Activated CD4-positive, alpha-beta T cell treated with anti-CD3 and anti-CD28 coated beads, Interleukin-10, Interleukin-2, amounts not matched to agents 100 ng/mL and 50 ng/mL, durations not matched to agents 16 hours and 8 hours (primary cell): ENCODE data around the gene GPR42.
"Not testable (repeated sequence)": the region's sequence is repeated elsewhere in the genome, so short reads cannot be mapped to it uniquely, and the experiment has no call there.

Source experiments
- DNase-seq: peaks from one replicate; pipeline ENCODE4 v3.0.0-alpha.2; 2020

The GPR42 gene

GRCh38 chr19:35347171-35347929 is 23.5 kb upstream of the GPR42 start, which contains the start of gene FFAR1:
Gene FFAR1, plus strand, starts transcription at chr19:35347902. Its CDS starts 3,650 bp downstream, at chr19:35351552.
- peak; percentile 75 for DNase-seq

- no peak for DNase-seq
Measured at GRCh38 chr19:35347930-35348298, 23.0 kb upstream of the GPR42 start.

- no peak for DNase-seq
Measured at GRCh38 chr19:35348911-35349611, 21.8 kb upstream of the GPR42 start.

GRCh38 chr19:35349614-35350521 is 21.0 kb upstream of the GPR42 start:
- no peak for DNase-seq

DNA sequence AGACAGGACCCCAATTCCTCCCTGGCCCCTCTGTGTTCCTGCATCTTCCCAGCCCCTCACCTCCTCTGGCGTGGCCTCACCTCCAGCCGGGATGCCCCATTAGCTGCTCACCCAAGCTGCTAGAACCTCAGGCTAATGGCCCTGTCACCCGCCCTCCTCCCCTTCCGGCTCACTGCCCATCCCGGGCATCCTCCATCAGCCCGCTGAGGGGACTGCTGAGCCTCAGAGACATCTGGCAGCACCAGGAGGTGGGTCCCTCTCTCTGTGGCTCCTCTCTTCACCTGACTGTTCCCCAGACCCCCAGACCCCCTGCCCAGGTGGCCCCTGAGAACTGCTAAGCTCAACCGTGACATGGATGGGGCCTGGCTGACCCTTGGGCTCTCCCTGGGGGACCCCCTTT is 20.3 kb upstream of the GPR42 start:
- no peak for DNase-seq

DNA sequence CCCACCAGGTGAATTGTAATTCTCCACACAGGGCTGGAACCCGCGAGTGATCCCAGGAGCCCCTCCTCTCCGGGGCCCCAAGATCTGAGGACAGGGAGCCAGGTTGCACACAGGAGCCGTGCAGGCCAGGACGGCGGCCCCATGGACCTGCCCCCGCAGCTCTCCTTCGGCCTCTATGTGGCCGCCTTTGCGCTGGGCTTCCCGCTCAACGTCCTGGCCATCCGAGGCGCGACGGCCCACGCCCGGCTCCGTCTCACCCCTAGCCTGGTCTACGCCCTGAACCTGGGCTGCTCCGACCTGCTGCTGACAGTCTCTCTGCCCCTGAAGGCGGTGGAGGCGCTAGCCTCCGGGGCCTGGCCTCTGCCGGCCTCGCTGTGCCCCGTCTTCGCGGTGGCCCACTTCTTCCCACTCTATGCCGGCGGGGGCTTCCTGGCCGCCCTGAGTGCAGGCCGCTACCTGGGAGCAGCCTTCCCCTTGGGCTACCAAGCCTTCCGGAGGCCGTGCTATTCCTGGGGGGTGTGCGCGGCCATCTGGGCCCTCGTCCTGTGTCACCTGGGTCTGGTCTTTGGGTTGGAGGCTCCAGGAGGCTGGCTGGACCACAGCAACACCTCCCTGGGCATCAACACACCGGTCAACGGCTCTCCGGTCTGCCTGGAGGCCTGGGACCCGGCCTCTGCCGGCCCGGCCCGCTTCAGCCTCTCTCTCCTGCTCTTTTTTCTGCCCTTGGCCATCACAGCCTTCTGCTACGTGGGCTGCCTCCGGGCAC is 19.3 kb upstream of the GPR42 start:
- no peak for DNase-seq

DNA sequence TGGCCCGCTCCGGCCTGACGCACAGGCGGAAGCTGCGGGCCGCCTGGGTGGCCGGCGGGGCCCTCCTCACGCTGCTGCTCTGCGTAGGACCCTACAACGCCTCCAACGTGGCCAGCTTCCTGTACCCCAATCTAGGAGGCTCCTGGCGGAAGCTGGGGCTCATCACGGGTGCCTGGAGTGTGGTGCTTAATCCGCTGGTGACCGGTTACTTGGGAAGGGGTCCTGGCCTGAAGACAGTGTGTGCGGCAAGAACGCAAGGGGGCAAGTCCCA is 18.8 kb upstream of the GPR42 start:
- no peak for DNase-seq

DNA sequence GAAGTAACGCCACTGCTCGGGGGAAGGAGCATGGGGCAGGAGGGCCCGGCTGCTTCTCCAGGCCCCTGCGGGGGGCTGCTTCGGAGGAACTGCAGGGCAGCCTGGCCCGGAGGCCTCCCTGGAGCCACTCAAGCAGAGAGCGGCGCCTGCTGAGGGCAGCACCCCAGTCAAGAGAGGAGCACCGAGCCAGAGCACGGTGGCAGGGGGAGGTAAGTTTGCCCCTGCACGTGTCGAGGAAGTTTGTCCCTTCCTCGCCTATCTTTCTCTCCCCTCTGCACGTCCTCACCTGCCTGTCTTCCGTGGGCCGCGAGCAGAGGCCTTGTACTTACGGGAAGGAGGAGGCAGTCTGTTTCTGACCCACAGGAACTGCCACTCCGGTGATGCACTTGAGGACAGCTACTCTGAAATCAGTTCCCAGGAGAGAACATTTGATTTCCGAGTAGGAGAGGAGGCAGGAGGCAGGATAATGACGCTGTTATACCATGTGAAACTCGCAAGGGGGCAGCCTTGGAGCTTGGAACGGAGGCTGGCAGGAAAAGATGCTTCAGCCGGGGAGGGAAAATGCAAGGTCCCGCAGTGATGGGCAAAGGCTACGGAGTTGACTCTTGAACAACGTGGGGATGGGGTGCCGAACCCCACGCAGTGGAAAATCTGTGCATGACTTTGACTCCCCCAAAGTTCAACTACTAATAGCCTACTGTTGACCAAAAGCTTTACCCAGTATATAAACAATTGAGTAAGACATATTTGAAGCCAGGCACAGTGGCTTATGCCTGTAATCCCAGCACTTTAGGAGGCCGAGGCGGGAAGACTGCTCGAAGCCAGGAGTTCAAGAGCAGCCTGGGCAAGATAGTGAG is 18.2 kb upstream of the GPR42 start:
- peak; percentile 79 for DNase-seq

DNA sequence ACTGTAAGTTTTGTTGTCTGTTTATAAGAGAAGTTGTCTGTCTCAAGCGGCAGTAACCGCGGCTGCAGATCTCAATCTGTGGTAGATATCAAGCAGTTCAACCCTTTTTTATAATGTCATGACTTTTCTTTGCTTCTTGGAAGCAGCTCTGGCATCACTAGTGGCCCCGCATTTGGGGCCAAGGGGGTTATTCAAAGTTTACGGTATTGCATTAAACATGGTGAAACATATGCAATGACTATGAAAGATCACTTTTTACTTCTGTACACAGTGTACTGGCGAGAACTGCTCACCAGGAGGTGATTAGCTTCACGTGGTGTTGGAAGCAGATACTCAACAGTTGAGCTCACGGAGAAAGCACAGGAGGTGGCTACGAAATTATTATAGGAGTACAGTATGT is 17.2 kb upstream of the GPR42 start:
- no peak for DNase-seq

DNA sequence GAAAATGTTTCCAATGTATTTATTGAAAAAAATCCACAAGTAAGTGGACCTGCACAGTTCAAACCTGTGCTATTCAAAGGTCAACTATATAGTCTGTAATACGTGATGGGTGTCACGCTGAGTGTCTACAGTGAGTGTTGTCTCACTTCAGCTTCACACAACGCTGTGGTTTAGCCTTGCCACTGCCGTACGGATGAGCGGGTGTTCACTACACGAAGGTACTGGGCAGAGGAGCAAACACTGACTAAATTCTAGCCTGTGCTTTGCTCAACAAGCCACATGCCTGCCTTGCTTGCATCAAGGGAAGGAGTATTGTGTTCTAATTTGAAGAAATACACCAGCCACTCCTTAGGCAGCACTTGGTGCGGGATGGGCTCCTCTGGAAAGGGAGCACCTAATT is 16.0 kb upstream of the GPR42 start:
- DNase-seq, result peak; percentile 38

GRCh38 chr19:35355791-35356460 is 14.9 kb upstream of the GPR42 start:
- no peak for DNase-seq

DNA sequence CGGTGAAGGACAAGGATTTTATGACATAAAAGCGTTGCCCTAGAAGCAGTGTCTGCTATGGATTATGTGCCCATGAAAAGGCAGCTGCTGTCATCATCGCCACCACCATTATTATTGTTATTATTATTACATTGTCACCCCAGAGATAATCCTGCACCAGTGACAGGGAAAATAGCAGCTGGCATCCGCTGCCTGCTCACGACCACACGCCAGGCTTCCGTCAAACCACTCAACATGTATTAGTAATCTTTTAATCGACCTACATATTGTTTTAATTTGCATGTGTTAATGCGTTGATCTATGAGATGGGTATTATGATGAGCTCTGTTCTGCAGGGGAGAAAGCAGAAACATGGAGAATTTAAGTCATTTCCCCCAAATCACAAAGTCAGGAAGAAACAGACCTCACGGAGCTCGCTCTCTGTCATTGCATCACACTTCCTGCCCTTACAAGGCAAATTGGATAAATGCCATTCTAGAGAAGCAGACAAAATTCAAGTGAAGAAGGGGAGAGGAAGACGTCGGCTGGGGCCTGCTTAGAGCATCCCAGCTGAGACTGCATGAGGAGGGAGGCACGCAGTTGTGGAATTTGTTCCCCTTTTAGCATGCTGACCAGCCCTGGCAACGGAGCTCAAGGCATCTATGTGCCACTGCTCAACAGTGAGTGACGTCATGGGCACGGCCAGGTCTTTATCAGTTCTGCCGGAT is 12.8 kb upstream of the GPR42 start, which contains the start of gene FFAR3:
Gene FFAR3, plus strand, starts transcription at position 594 of the 707 bp plus-strand sequence. CDS start 431 bp downstream, outside the sequence.
- DNase-seq, result peak; percentile 14

GRCh38 chr19:35358834-35359233 is 12.0 kb upstream of the GPR42 start:
- not testable (repeated sequence) for DNase-seq

DNA sequence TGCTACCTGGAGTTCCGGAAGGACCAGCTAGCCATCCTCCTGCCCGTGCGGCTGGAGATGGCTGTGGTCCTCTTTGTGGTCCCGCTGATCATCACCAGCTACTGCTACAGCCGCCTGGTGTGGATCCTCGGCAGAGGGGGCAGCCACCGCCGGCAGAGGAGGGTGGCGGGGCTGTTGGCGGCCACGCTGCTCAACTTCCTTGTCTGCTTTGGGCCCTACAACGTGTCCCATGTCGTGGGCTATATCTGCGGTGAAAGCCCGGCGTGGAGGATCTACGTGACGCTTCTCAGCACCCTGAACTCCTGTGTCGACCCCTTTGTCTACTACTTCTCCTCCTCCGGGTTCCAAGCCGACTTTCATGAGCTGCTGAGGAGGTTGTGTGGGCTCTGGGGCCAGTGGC is 11.5 kb upstream of the GPR42 start:
- not testable (repeated sequence) for DNase-seq

DNA sequence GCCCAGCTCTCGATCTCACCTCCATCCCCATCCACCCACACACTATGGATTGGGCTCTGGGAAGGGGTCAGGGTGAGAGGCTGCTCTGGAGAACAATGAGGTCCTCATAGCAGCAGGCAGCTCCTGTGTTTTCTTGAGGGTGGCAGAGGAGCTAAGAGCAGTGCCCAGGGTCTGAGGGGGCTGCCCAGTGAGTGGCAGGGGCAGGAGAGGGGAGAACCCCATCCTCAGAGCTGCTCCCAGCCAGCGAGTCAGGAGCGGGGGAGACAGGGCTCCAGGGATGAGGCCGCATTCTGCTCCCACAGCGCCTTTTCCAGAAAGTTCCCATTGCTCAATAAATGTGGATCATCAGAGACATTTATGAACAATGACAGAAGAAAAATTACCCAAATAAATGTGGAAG is 10.8 kb upstream of the GPR42 start:
- DNase-seq, result not testable (repeated sequence)

DNA sequence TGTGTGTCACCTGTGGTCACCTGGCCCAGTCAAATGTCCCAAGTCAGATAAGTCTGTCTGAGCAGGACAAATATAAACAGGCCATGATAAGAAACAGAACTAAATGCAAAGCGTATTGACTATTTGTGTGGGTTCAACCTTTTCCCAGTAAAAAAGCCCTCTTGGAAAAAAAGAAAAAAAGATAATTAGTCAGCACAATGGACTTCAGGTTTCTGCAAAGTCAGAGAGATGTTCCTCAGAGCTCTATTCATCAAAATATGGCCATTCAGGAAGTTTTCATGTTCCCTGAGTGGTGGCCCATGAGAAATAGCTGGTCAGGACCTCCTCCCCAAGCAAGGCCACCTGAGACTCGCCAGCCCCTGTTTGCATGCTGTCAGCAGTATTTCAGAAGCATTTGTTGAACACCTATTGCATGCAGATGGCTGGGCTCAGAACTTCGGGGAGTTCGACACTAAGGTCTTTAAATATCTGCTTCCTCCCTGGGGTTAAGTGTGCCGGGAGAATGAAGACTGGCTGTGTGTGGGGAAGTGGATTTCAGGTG is 9.9 kb upstream of the GPR42 start:
- no peak for DNase-seq

DNA sequence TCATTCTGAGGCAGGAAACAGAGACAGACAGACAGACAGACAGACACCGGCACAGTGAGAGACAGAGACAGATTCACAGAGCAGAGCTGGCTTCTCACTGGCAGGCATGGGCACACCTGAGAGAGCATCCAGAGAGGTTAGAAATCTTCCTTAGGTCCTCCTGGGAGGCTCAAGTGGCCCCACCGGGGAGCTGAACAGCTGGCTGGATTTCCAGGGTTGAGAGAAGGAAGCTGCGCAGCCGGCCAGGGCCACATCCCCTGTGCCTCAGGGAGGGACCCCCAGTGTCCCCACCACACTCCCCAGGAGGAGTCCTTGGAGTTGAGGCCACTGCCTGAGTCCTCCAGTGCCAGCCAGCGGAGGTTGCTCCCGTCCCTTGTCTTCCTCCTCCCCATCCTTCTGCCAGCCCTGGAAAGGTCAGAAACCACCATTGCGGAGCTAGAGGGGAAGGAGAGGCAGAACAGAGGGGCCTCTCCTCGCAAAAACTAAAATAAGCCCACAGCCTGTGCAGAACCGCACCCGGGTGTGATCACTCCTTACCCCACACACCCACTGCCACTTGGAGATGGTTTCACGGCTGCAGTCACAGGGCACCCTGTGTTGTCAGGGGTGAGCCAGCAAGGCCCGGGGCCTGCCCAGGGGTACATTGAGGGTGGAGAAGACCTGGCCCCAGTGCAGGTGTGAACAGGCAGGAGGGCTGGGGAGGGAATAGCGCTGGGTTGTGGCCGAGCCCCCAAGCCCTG is 8.4 kb upstream of the GPR42 start:
- no peak for DNase-seq

- no peak for DNase-seq
Measured at GRCh38 chr19:35363001-35363590, 7.8 kb upstream of the GPR42 start.
